Smooth muscle cell of the umbilical artery (primary cell): ENCODE data around the gene NLRC5. TPM values are rescaled to one million over a fixed set of nuclear protein-coding genes. Genes with fewer than 3 reads are reported as not detected.

ENCODE experiments used
- total RNA-seq: library from RNA; depleted of rRNA; stranded (reverse); fragments of >200 nt; gene quantifications from 2 replicates; pipeline ENCODE4 v1.2.3, GENCODE V29; 2014

The NLRC5 gene, protein sequence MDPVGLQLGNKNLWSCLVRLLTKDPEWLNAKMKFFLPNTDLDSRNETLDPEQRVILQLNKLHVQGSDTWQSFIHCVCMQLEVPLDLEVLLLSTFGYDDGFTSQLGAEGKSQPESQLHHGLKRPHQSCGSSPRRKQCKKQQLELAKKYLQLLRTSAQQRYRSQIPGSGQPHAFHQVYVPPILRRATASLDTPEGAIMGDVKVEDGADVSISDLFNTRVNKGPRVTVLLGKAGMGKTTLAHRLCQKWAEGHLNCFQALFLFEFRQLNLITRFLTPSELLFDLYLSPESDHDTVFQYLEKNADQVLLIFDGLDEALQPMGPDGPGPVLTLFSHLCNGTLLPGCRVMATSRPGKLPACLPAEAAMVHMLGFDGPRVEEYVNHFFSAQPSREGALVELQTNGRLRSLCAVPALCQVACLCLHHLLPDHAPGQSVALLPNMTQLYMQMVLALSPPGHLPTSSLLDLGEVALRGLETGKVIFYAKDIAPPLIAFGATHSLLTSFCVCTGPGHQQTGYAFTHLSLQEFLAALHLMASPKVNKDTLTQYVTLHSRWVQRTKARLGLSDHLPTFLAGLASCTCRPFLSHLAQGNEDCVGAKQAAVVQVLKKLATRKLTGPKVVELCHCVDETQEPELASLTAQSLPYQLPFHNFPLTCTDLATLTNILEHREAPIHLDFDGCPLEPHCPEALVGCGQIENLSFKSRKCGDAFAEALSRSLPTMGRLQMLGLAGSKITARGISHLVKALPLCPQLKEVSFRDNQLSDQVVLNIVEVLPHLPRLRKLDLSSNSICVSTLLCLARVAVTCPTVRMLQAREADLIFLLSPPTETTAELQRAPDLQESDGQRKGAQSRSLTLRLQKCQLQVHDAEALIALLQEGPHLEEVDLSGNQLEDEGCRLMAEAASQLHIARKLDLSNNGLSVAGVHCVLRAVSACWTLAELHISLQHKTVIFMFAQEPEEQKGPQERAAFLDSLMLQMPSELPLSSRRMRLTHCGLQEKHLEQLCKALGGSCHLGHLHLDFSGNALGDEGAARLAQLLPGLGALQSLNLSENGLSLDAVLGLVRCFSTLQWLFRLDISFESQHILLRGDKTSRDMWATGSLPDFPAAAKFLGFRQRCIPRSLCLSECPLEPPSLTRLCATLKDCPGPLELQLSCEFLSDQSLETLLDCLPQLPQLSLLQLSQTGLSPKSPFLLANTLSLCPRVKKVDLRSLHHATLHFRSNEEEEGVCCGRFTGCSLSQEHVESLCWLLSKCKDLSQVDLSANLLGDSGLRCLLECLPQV (N-terminal part only)
- 10.7 and 34.4 TPM in 2 replicates for total RNA-seq

DNA sequence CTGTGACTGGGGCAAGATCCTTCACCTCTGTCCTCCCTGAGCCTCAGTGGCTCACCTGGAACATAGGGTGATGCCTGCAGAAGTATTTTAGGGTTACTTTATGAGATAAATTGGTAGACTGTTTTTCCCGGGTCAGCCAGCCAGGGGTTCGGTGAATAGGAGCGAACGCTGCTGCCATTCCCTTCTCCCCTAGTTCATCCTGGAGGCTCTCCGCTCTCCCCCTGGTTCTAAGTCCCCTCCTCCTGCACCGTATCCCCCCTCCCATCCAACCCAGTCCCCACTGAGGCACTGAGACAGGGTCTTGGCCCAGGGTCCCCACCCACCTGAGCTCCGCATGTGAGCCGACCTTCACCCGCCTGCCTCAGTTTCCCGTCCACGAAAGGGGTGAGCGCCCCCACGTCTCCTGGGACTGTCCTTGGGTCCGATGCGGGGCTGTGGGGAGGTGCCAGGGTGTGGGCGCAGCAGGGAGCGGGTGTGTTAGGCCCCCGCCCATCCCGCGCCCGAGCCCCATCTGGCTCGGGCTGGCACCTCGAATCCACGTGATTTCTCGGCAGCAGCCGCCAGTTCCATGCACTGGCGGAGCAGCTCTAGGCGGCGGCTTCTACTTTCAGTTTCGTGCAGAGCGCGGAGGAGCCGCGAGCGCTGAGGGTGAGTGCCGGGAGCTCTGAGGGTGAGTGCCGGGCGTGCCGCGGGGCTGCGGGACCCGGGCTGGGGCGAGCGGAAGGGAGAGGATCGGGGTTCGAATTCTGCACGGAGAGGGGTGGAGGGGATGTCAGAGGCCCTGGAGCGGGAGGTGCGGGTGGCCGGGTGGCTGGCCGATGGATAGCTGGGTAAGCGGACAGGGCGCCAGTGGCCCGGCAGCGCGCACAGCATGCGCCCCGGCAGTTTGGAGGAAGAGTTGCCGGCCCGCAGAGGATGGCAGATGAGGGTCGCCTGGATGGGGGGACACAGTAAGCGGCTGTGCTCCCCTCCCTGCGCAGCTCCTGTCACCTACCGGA lies at the start of gene NLRC5:
NLRC5 (plus strand) TSS at position 610 of the 998 bp plus-strand sequence. CDS start 31,156 bp downstream, outside the sequence.

DNA sequence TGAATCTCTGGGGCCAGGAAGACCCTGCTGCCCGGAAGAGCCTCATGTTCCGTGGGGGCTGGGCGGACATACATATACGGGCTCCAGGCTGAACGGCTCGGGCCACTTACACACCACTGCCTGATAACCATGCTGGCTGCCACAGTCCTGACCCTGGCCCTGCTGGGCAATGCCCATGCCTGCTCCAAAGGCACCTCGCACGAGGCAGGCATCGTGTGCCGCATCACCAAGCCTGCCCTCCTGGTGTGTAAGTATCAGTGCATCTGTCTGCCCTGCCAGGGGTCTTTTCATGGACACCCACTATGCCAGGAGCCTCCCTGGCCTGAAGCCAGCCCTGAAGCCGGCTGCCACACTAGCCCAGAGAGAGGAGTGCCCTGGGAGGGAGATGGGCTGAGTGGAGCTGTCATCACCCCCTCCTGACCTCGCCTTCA lies 27.5 kb upstream of the NLRC5 start, which contains the start of gene CETP:
CETP (plus strand) TSS at position 100 of the 431 bp plus-strand sequence; CDS start at position 130, 30 bp downstream.

DNA sequence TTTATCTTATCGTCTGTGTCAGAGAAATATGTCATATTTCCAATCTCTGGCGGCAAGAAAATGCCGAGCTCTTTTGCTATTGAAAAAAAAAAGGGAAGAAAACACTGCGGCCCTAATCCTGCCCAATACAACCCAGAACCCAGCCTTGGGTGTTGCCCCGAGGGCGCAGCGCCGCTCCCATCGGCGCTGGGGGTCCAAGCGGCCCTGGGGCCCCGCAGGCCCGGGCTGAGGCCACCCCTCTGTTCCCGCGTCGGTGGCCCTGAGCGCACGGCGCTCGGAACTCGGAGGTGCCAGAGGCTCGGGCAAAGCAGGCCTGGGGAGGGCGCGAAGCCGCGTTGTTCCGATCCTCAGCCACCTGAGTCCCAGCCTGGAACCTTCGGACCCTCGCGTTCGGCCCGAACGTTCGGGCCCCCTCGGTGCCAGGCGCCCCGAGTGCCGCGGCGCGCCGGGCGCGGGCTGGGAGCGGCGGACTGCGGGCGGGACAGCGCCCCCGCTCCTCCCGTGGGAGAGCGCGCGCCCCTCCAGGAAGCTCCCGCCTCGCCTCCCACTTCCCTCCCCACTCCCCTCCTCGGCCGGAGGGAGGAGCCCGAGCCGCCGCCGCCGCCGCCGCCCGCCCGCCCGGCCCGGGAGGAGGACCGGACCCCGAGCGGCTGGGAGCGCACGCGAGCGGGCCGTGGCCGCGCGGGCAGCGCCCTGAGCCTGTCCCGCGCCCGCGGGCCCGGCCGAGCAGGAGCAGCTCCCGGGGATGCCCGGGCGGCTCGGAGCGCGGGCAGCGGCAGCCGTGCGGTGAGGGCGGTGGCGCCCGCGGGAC lies 102.8 kb downstream of the NLRC5 start, which contains the start of gene CPNE2:
CPNE2 (plus strand) TSS at position 609 of the 811 bp plus-strand sequence. CDS start 18,160 bp downstream, outside the sequence.

Other genes starting within 250 kb of the NLRC5 start
- gene SLC12A3, start 124.3 kb upstream of the NLRC5 start, total RNA-seq: 0.30 TPM in 1 of 2 replicates, not detected in the other
- gene HERPUD1, start 57.4 kb upstream of the NLRC5 start, total RNA-seq: 169 and 222 TPM in 2 replicates
- gene CETP, start 27.6 kb upstream of the NLRC5 start, total RNA-seq: not detected in 2 replicates
- 9.8 and 22.3 TPM in 2 replicates for gene CPNE2, start 103.0 kb downstream of the NLRC5 start, total RNA-seq
- gene PSME3IP1, start 196.5 kb downstream of the NLRC5 start, total RNA-seq: 59.4 and 80.0 TPM in 2 replicates
- 51.7 and 64.6 TPM in 2 replicates for gene RSPRY1, start 196.8 kb downstream of the NLRC5 start, total RNA-seq